ENCODE measurements around the gene EFHC1.

The EFHC1 gene

GRCh38 chr6:52500238-52501129 is 80.3 kb downstream of the EFHC1 start:
- no peak for TF ChIP-seq CTCF (IDR thresholded peaks at IDR 0.05; ENCODE audit: borderline replicate concordance, insufficient read depth, low read depth, low read length)

DNA sequence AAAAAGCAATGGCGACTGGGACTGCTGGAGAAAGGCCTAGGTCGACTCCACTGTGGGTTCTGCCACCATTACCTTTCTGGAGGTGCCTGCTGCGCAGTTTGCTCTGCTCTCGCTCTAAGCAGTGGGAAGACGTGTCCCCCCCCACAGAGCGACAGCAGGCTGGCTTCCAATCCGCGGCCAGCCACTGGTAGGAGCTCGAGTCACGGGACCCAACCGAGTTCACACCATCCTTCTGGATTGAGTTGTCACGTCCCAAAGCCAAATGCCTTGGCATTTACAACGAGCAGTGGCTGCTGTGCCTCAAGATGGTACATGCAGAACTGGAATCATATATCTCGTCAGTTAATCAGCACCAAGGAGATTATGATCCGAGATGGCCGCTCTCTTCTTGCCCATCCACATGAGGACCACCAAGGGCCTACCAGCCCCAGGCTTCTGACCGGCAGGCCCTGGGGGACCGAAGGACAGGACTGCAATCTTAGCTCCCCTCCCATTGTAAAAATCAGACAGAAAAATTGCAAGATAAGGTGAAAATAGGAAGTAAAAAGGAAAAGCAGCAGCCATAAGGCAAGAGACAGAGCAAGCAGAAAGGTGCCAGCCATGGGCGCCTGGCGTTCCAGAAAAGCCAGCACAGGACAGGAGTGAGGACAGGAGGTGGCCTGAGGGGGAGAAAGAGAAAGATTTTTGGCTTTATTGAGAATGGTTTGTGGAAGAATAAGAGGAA is 82.3 kb downstream of the EFHC1 start:
- TF ChIP-seq CTCF (IDR thresholded peaks at IDR 0.05; ENCODE audit: borderline replicate concordance, insufficient read depth, low read depth, low read length): no peak
- H3K4me3 ChIP-seq (ENCODE audit: low read depth, low read length): no peak overlapping the region

More at GRCh38 chr6:52500238-52501129, 80.3 kb downstream of the EFHC1 start:
- H3K4me3 ChIP-seq (ENCODE audit: low read depth, low read length): no peak overlapping the region

DNA sequence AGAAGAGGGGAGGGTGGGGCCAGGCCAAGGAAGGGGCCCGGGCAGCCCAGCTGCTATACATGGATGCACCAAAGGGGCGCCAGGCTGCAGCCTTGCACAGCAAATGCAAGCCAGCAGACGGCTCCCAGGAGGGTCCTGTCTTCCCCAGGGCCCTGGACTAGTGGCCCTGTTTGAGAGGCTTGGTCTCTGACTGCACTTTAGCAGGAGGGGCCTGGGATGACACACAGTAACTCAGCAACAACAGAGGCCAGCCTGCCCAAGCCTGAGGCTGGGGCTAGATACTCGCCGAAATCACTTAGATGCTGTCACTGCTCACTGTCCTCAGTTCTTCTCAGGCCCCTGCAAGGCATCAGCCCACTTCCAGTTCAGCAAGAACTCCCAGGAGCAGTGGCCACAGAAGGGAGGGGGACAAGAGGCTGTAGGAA is 83.2 kb downstream of the EFHC1 start:
- 0 out of 2 replicates have a peak, but pooled peaks have one; percentile 16 for TF ChIP-seq CTCF (IDR thresholded peaks at IDR 0.05; ENCODE audit: borderline replicate concordance, insufficient read depth, low read depth, low read length)
- no peak overlapping the region for H3K4me3 ChIP-seq (ENCODE audit: low read depth, low read length)

- H3K4me3 ChIP-seq (ENCODE audit: low read depth, low read length): no peak overlapping the region
- TF ChIP-seq CTCF (IDR thresholded peaks at IDR 0.05; ENCODE audit: borderline replicate concordance, insufficient read depth, low read depth, low read length): no peak
Measured at GRCh38 chr6:52503851-52504781, 84.0 kb downstream of the EFHC1 start.

DNA sequence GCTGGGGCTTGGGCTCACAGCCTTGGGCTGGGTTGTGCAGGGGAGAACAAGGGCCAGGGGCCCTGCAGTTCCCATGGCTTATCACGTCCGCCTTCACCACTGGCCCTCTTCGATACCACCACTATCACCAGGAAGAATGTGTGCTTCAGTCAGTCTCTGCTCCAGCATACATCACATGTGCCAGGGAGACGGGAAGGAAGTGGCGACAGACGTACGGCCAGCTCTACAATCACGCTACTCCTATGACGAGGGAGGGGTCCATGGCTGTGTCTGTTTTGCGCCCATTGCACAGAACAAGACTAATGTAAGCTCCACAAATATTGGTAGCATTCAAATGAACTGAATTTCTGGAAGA is 84.6 kb downstream of the EFHC1 start:
- no peak for TF ChIP-seq CTCF (IDR thresholded peaks at IDR 0.05; ENCODE audit: borderline replicate concordance, insufficient read depth, low read depth, low read length)
- no peak overlapping the region for H3K4me3 ChIP-seq (ENCODE audit: low read depth, low read length)

GRCh38 chr6:52505726-52506409 is 85.7 kb downstream of the EFHC1 start:
- no peak overlapping the region for H3K4me3 ChIP-seq (ENCODE audit: low read depth, low read length)
- TF ChIP-seq CTCF (IDR thresholded peaks at IDR 0.05; ENCODE audit: borderline replicate concordance, insufficient read depth, low read depth, low read length): peak; percentile 17; the same call in 1 of the 2 replicates

Data from GM12875 (cell line).